Hepatocyte (in vitro differentiated cells): ENCODE measurements around the gene FAM163A.

Experiments
- EZH2phosphoT487 ChIP-seq: fragments of 200-600 bp; sonication (generic); IDR thresholded peaks from one replicate; pipeline ENCODE4 v1.6.1; 2018; ENCODE audit warnings: antibody characterized with exemption, mild to moderate bottlenecking, low read depth, moderate library complexity; ENCODE audit not compliant: unreplicated experiment, severe bottlenecking
- TF ChIP-seq, protein P1 (sequence below): fragments of 200-600 bp; sonication (generic); IDR thresholded peaks from 2 replicates; pipeline ENCODE4 v1.5.1; 2016; ENCODE audit warnings: antibody characterized with exemption, mild to moderate bottlenecking; ENCODE audit not compliant: poor library complexity

DNA sequence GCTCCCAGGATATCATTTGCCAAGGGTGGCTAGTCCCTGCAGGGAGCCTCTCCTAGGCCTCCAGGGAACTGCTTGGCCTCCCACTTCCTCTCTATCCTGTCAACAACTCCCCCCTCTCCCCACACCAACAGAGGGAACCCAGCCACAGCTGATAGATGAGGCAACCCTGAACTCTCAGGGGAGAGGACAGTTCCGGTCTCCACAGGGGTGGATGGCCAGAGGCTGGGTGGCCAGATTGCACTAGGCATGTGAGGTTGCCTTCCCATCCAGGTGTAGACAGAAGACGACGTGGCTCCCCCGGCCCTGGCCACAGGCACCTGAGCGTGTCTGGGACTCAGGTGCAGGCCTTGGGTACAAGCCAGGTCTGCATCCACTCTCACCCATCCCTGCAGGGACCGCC lies 81.2 kb downstream of the FAM163A start:
- TF ChIP-seq, protein P1, sequence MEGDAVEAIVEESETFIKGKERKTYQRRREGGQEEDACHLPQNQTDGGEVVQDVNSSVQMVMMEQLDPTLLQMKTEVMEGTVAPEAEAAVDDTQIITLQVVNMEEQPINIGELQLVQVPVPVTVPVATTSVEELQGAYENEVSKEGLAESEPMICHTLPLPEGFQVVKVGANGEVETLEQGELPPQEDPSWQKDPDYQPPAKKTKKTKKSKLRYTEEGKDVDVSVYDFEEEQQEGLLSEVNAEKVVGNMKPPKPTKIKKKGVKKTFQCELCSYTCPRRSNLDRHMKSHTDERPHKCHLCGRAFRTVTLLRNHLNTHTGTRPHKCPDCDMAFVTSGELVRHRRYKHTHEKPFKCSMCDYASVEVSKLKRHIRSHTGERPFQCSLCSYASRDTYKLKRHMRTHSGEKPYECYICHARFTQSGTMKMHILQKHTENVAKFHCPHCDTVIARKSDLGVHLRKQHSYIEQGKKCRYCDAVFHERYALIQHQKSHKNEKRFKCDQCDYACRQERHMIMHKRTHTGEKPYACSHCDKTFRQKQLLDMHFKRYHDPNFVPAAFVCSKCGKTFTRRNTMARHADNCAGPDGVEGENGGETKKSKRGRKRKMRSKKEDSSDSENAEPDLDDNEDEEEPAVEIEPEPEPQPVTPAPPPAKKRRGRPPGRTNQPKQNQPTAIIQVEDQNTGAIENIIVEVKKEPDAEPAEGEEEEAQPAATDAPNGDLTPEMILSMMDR = no peak
- TF ChIP-seq EZH2phosphoT487 = no peak
